G401 (cell line): ENCODE measurements around the gene GGT5. TPM values are rescaled to one million over a fixed set of nuclear protein-coding genes. Genes with fewer than 3 reads are reported as not detected.
"Not testable (repeated sequence)": the region's sequence is repeated elsewhere in the genome, so short reads cannot be mapped to it uniquely, and the experiment has no call there.

ENCODE experiments used
- DNase-seq: peaks from one replicate; pipeline ENCODE4 v3.0.0-alpha.2; 2015; ENCODE audit warnings: low spot score
- in situ Hi-C: cut with HindIII; loops from 2 replicates; pipeline ENCODE4 v1.10.0; 2016; ENCODE audit warnings: low sequenced_read_pairs, mixed read lengths
- total RNA-seq: library from RNA; depleted of rRNA; stranded (reverse); fragments of >200 nt; shearing (Covaris generic); gene quantifications from 2 replicates; pipeline ENCODE4 v1.2.3, GENCODE V29; 2014

Gene GGT5
- total RNA-seq, 1 experiment from 2014 or later: not detected

DNA sequence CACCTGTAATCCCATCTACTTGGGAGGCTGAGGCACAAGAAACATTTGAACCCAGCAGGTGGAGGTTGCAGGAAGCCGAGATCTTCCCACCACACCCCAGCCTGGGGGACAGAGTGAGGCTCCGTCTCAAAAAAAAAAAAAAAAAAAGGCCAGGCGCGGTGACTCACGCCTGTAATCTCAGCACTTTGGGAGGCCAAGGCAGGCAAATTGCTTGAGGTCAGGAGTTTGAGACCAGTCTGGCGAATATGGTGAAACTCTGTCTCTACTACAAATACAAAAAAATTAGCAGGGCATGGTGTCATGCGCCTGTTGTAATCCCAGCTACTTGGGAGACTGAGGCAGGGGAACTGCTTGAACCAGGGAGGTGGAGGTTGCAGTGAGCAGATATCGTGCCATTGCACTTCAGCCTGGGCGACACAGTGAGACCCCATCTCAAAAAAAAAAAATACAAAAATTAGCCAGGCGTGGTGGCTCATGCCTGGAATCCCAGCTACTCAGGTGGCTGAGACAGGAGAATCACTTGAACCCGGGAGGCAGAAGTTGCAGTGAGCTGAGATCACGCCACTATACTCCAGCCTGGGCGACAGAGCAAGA is 6.7 kb downstream of the GGT5 start:
- DNase-seq, in situ Hi-C loops: not testable (repeated sequence)

GRCh38 chr22:24236656-24237055 is 8.2 kb downstream of the GGT5 start:
- no peak for DNase-seq
- in situ Hi-C loops: no loop called here

DNA sequence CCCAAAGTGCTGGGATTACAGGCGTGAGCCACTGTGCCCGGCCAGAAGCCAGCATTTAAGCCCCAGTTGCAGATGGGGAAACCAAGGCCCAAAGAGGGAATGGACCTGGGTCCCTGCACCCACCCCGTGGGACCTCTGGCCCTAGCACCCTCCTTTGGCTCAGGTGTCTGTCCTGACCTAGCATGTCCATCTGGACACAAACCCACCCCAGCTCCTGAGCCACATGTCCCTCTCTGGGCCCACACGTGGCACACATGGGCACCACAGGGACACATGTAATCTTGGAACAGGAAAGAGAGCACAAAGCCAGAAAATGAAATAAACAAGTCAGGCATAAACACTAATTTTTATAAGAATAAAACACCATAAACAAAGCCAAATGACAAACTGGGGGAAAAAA is 9.6 kb downstream of the GGT5 start:
- no peak for DNase-seq
- in situ Hi-C loops: no loop called here

- DNase-seq: no peak
- in situ Hi-C loops: no loop called here
Measured at GRCh38 chr22:24233816-24234215, 11.1 kb downstream of the GGT5 start.

- in situ Hi-C loops: no loop called here
- DNase-seq: no peak
Measured at GRCh38 chr22:24233235-24233634, 11.6 kb downstream of the GGT5 start.

- in situ Hi-C loops: no loop called here
- DNase-seq: no peak
Measured at GRCh38 chr22:24232725-24233124, 12.2 kb downstream of the GGT5 start.

DNA sequence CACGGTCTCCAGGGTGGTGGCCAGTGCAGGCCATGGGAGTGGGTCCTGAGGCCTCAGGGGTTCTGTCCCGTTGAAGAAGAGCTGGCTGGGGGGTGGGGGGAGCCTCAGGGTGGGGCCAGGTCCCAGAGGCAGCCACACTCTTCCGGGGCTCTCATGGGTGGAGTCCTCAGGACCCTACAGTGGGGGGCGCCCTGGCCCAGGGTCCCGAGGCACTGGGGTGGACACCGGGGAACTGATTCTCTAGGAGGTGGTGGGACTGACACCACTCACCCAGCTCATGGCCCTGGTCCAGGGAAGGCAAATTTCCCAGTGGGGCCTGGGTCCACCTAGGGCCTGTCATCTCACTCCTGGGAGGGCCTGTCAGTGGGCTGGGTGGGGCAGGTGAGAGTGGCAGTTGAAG is 12.8 kb downstream of the GGT5 start:
- no peak for DNase-seq
- in situ Hi-C loops: no loop called here

DNA sequence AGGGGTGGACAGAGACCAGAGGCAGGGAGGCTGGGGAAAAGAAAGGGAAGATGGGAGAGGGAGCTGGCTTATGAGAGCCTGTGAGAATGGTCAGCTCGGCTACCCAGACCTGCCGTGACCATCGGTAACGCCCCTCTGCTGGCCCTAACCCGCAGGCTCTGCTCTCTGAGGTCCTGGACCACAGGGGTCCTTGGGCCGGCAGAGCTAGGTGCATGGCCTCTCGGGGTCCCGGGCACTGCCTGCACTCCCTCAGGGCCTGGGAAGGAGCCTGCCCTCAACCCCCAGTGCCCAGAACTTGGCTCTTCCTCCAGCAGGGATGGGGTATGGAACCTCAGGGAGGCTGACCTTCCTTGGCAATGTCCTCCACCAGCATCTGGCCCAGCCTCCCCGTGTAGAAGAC is 13.2 kb downstream of the GGT5 start:
- no peak for DNase-seq
- in situ Hi-C loops: no loop called here

GRCh38 chr22:24230911-24231656 is 13.8 kb downstream of the GGT5 start:
- in situ Hi-C loops: no loop called here

GRCh38 chr22:24225951-24226350 is 18.9 kb downstream of the GGT5 start:
- no peak for DNase-seq
- in situ Hi-C loops: no loop called here

More at GRCh38 chr22:24230911-24231656, 13.8 kb downstream of the GGT5 start:
- DNase-seq: no peak

DNA sequence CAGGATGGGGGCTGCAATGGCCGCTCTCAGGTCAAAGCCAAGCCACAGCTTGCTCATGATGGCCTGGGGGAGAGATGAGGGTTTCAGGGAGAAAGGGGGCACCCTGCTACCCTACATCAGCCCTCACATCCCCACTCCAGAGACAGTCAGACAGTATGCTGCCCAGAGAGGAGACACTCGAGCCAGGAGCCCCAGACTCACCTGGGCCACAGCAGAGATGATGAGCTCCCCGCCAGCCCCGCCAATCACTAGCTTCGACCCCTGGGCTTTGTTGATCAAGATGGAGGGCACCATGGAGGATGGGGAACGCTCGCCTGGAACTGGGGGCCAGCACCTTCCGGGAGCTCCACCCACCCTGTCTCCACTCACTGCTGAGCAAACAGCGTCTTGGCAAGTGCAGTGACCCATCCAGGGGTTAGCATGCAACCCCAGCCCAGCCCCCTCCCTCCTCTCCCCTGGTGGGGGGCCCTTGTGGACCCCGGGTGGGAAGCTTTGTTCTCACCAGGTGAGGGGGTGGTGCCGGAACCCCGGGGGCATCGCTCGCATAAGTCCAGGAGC is 19.8 kb downstream of the GGT5 start:
- no peak for DNase-seq
- in situ Hi-C loops: no loop called here

DNA sequence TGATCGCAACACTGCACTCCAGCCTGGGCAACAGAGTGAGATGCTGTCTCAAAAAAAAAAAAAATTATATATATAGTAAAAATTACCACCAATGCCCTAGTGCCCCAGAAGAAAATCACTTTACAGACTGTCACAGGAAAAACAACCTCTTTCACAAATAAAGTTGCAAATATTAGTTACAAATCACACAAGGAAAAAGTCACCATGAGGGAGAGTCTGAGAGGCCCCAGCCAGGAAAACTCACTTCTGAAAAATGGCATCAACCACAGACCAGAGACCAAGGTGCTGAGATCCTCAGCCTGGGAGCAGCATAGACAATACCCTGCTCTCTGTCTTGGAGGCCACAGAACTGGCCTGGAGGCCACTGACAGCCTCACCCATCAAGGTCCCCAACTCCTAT is 20.4 kb downstream of the GGT5 start:
- in situ Hi-C loops: no loop called here
- DNase-seq: no peak

DNA sequence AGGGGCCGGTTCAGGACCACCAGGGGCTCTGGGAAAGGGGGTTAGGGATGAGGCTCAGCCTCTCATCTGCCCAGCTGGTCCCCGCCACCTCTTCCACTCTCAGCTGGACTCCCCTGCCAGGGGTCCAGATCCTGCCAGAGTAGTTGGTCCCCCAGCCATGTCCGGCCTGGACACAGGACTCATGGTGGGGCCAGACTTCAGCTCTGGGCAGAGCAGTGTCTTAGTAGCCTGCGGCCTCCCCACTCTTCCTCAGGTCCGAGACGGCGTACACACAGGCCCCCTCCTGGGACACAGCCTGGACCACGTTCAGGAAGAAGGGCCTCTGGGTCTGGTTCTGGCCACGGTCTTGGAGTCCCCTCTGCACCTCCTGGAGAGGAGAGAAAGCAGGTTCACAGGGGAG is 25.1 kb downstream of the GGT5 start:
- in situ Hi-C loops: no loop called here

DNA sequence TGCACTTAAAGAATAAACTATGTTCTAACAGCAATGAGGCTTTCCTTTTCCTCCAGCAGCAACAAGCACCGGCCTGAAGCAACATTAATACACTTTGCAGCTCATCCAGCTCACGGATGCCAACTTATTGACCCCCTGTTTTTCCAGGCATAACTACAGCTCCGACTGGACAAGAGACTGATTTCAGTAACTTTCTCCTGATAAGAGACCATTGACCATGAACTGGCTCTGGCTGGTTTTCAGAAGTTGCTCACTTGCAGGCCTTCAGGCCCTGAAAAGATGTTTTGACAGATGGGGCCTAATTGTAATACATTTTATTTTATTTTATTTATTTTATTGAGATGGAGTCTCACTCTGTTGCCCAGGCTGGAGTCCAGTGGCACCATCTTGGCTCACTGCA is 27.5 kb downstream of the GGT5 start:
- DNase-seq: no peak
- in situ Hi-C loops: no loop called here

More for the DNA sequence above, 25.1 kb downstream of the GGT5 start:
- no peak for DNase-seq

DNA sequence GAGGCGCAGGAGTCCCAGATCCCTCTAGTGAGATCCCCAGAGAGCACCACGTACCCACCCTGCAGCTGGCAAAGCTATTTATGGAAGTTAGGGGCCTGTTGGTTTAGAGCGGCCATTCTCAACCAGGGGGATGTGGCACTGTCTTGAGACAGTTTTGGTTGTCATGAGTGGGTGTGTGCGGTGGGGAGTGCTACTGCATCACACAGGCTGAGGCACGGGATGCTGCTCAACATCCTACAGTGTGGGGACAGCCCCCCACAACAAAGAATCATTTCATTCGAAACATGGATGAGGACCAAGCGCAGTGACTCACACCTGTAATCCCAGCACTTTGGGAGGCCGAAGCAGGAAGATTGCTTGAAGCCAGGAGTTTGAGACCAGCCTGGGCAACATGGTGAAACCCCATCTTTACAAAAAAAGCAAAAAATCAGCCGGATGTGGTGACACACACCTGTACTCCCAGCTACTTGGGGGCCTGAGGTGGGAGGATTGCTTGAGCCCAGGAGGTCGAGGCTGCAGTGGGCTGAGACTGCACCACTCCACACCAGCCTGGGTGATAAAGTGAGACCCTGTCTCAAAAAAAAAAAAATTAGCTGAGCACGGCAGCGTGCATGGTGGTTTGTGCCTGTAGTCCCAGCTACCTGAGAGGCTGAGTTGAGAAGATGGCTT is 28.2 kb downstream of the GGT5 start:
- in situ Hi-C loops: no loop called here
- DNase-seq: no peak

- in situ Hi-C loops: no loop called here
- no peak for DNase-seq
Measured at GRCh38 chr22:24214467-24215285, 30.2 kb downstream of the GGT5 start.

DNA sequence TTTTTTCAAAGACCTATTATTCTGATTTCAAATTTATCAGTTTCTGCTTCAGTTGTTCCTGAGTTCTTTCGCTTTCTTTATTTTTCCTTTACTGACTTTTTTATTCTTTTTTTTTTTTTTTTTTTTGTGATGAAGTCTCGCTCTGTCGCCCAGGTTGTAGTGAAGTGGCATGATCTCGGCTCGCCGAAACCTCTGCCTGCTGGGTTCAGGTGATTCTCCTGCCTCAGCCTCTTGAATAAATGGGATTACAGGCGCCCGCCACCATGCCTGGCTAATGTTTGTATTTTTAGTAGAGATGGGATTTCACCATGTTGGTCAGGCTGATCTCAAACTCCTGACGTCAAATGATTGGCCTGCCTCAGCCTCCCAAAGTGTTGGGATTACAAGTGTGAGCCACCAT is 31.8 kb downstream of the GGT5 start:
- DNase-seq, in situ Hi-C loops: not testable (repeated sequence)

- in situ Hi-C loops, DNase-seq: not testable (repeated sequence)
Measured at GRCh38 chr22:24211716-24212115, 33.2 kb downstream of the GGT5 start.

- in situ Hi-C loops, DNase-seq: not testable (repeated sequence)
Measured at GRCh38 chr22:24210409-24210808, 34.5 kb downstream of the GGT5 start.
